H1 (cell line): Measurements from ENCODE around the gene TSGA10. TPM values are rescaled to one million over a fixed set of nuclear protein-coding genes. Genes with fewer than 3 reads are reported as not detected.

Experiments used
- CHD2 ChIP-seq: IDR thresholded peaks from 2 replicates; pipeline ENCODE4 v1.6.1; 2012; ENCODE audit warnings: low read length, improper control_type of control experiment
- SP2 ChIP-seq: IDR thresholded peaks from 2 replicates; pipeline ENCODE4 v1.6.1; 2012; ENCODE audit warnings: mild to moderate bottlenecking, low read length, inconsistent platforms
- polyA plus RNA-seq, 7 experiments: library from polyadenylated mRNA; depleted of rRNA in 3 of 7; stranded (reverse) in 5 of 7; unstranded in 2 of 7; fragments of >200 nt in 5 of 7; fragments of 200-250 nt in 2 of 7; gene quantifications; 1 replicate in 5 of 7; 2 replicates in 1 of 7; 4 replicates in 1 of 7; pipeline versions ENCODE4 v1.2.1 to v1.2.3, GENCODE V29; 2011 to 2013; ENCODE audit warnings: missing spikeins in 2 of 7, mixed read lengths in 2 of 7
- total RNA-seq: library from RNA; stranded (reverse); fragmentation: NEBNext Ultra II Directional; extraction: Animal tissue kit (Norgen Biotek cat#: 25700); gene quantifications from 2 replicates; pipeline ENCODE4 v1.2.1, GENCODE V29; 2021

TSGA10 gene
- total and polyA plus RNA-seq, 2 of the 8 experiments (the other 6 are each of a cell fraction or from before 2014, with no cell fraction given): 2.2 to 7.4 TPM

- TF ChIP-seq SP2 (no peak), CHD2 (peak; percentile 69; the same call in 1 of the 2 replicates)
These were observed 13.3 kb downstream of the TSGA10 start, which contains the start of gene C2orf15 (continued) for GRCh38 chr2:99141110-99142108.
